ENCODE measurements around the gene MRPS2.

GRCh38 chr9:135490166-135490870 lies 10.2 kb upstream of the MRPS2 start:
- TF ChIP-seq POLR2A (IDR thresholded peaks at IDR 0.05), result no peak
- no peak for TF ChIP-seq CTCF (IDR thresholded peaks at IDR 0.05)
- no peak for TF ChIP-seq POLR2AphosphoS5 (IDR thresholded peaks at IDR 0.05)
- no peak for TF ChIP-seq EP300 (IDR thresholded peaks at IDR 0.05; ENCODE audit: low read depth)
